ENCODE results near the gene TMEM38B.

Gene TMEM38B

GRCh38 chr9:105694190-105694847 lies at the start of gene TMEM38B:
Gene TMEM38B, plus strand, starts transcription at chr9:105694541. Its CDS starts 120 bp downstream, at chr9:105694661.
- TF ChIP-seq ZNF70 (CRISPR knock-in tag; IDR thresholded peaks at IDR 0.05) (no peak), ZFP30 (CRISPR knock-in tag; IDR thresholded peaks at IDR 0.05) (no peak), ZFP3 (CRISPR knock-in tag; IDR thresholded peaks at IDR 0.05) (no peak), TCF4 (CRISPR knock-in tag; IDR thresholded peaks at IDR 0.05; ENCODE audit: borderline replicate concordance) (no peak)
- TF ChIP-seq, protein P1, sequence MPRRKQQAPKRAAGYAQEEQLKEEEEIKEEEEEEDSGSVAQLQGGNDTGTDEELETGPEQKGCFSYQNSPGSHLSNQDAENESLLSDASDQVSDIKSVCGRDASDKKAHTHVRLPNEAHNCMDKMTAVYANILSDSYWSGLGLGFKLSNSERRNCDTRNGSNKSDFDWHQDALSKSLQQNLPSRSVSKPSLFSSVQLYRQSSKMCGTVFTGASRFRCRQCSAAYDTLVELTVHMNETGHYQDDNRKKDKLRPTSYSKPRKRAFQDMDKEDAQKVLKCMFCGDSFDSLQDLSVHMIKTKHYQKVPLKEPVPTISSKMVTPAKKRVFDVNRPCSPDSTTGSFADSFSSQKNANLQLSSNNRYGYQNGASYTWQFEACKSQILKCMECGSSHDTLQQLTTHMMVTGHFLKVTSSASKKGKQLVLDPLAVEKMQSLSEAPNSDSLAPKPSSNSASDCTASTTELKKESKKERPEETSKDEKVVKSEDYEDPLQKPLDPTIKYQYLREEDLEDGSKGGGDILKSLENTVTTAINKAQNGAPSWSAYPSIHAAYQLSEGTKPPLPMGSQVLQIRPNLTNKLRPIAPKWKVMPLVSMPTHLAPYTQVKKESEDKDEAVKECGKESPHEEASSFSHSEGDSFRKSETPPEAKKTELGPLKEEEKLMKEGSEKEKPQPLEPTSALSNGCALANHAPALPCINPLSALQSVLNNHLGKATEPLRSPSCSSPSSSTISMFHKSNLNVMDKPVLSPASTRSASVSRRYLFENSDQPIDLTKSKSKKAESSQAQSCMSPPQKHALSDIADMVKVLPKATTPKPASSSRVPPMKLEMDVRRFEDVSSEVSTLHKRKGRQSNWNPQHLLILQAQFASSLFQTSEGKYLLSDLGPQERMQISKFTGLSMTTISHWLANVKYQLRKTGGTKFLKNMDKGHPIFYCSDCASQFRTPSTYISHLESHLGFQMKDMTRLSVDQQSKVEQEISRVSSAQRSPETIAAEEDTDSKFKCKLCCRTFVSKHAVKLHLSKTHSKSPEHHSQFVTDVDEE (CRISPR knock-in tag; IDR thresholded peaks at IDR 0.05), result no peak
- ATAC-seq, result peak; percentile 93

DNA sequence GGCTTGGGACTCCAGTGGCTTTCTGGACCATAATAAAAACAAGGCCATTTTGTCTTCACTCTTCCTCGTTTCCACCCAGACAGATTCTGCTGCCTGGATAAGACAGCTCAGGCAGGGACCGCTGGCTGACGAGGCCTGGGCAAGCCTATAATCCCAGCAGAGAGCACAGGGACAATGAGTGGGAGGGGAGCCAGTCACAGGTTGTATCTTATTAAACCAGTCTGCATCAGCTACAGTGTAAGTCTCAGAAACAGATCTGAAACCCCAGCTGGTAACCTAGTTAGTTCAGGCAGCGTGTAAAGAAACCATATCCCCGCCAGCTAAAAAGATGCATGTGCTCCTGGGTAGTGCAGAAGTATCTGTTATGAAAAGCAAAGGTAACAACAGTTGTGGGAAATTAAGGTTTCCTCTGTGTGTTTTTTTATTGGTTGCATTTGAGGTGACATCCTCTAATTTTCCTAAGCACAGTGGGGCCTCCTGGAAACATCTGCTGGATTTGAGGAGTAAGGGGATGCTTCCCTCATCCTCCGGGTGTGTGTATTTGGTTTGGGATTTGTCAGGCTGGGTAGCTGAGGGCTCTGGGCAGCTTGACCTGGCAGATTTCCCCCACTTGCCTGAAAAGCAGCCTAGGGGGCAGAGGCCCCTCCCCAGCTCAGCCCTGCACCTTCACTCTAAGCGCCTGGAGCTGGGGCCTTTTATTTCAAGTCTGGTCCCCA lies 47.3 kb upstream of the TMEM38B start:
- ATAC-seq, result no peak
- TF ChIP-seq, protein P1 (CRISPR knock-in tag; IDR thresholded peaks at IDR 0.05), result no peak
- TF ChIP-seq PPARA (CRISPR knock-in tag; IDR thresholded peaks at IDR 0.05; ENCODE audit: borderline replicate concordance), result no peak
- TF ChIP-seq CSDC2 (CRISPR knock-in tag; IDR thresholded peaks at IDR 0.05), result no peak
- TF ChIP-seq BACH2 (CRISPR knock-in tag; IDR thresholded peaks at IDR 0.05; ENCODE audit: borderline replicate concordance), result no peak
- TF ChIP-seq, protein P2, sequence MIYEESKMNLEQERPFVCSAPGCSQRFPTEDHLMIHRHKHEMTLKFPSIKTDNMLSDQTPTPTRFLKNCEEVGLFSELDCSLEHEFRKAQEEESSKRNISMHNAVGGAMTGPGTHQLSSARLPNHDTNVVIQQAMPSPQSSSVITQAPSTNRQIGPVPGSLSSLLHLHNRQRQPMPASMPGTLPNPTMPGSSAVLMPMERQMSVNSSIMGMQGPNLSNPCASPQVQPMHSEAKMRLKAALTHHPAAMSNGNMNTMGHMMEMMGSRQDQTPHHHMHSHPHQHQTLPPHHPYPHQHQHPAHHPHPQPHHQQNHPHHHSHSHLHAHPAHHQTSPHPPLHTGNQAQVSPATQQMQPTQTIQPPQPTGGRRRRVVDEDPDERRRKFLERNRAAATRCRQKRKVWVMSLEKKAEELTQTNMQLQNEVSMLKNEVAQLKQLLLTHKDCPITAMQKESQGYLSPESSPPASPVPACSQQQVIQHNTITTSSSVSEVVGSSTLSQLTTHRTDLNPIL (CRISPR knock-in tag; IDR thresholded peaks at IDR 0.05; ENCODE audit: low read depth), result no peak
- no peak for TF ChIP-seq ZNF8 (CRISPR knock-in tag; IDR thresholded peaks at IDR 0.05)
- TF ChIP-seq ZFP30 (CRISPR knock-in tag; IDR thresholded peaks at IDR 0.05), result no peak
- no peak for TF ChIP-seq OSR1 (CRISPR knock-in tag; IDR thresholded peaks at IDR 0.05)
- no peak for TF ChIP-seq TCF4 (CRISPR knock-in tag; IDR thresholded peaks at IDR 0.05; ENCODE audit: borderline replicate concordance)
- no peak for TF ChIP-seq ISL1 (CRISPR knock-in tag; IDR thresholded peaks at IDR 0.05)

DNA sequence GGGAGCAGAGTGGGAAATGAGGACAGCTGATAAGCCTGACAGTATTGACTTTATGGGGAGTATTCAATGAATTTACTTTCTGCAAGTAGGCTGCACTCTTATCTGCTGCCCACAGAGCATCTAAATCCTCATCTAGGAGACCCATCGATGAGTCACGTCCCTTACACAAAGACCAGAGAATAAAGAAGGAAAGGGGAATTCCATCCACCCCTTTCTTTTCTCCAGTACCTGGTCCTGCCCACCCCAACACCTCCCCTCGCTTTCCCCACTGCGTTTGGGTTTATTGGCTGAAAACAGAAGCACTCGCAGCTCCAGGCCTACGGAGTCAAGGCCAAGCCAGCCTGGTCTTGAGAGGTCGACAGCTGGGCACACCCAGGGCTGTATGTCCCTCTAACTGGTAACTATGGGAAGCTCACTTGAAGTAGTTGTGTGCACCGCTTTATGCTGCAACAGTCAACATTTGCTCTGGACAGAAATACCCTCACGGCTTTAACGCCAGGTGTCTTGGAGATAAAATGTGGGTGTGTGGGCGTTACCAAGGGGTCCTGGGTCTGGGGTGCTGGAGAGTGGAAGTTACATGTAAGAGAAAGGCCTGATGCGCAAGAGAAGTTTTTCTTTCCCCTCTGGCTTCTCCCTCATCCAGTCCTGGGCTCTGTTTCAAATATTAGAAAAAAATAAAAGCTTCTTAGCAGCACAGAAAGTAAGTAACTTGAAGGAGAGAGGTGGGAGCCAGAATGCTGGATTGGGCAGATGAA lies 46.6 kb upstream of the TMEM38B start:
- ATAC-seq, result no peak
- TF ChIP-seq ZFP30 (CRISPR knock-in tag; IDR thresholded peaks at IDR 0.05) (no peak), ESRRG (CRISPR knock-in tag; IDR thresholded peaks at IDR 0.05) (no peak), GLIS3 (CRISPR knock-in tag; IDR thresholded peaks at IDR 0.05) (no peak), CSDC2 (CRISPR knock-in tag; IDR thresholded peaks at IDR 0.05) (no peak), TOX (CRISPR knock-in tag; IDR thresholded peaks at IDR 0.05; ENCODE audit: borderline replicate concordance) (no peak), BACH2 (CRISPR knock-in tag; IDR thresholded peaks at IDR 0.05; ENCODE audit: borderline replicate concordance) (no peak), ZNF565 (CRISPR knock-in tag; conservative IDR thresholded peaks at IDR 0.05; ENCODE audit: low read depth) (no peak), ZNF70 (CRISPR knock-in tag; IDR thresholded peaks at IDR 0.05) (no peak), ISL1 (CRISPR knock-in tag; IDR thresholded peaks at IDR 0.05) (no peak)
- TF ChIP-seq, protein P1 (CRISPR knock-in tag; IDR thresholded peaks at IDR 0.05), result no peak
